ENCODE results near the gene EEF2KMT.
"Not testable (repeated sequence)": the region's sequence is repeated elsewhere in the genome, so short reads cannot be mapped to it uniquely, and the experiment has no call there.

GRCh38 chr16:5093746-5094145 is 3.8 kb downstream of the EEF2KMT start:
- TF ChIP-seq SP1 (IDR thresholded peaks at IDR 0.05; ENCODE audit: low read depth, low read length); NRF1 (IDR thresholded peaks at IDR 0.05; ENCODE audit: low read depth, low read length); EP300 (IDR thresholded peaks at IDR 0.05; ENCODE audit: borderline replicate concordance in 1 of 2, low read depth in 2 of 2, low read length in 2 of 2): not testable (repeated sequence)

Data from H1 (cell line).